A172 (cell line): ENCODE results near the gene TRAF5. TPM values are rescaled to one million over a fixed set of nuclear protein-coding genes. Genes with fewer than 3 reads are reported as not detected.
A peak's percentile ranks its signal among the peaks of the same experiment; 100 is the strongest.

Experiments
- DNase-seq: peaks from one replicate; pipeline ENCODE4 v3.0.0-alpha.2; 2015; ENCODE audit warnings: low spot score
- total RNA-seq: library from RNA; depleted of rRNA; stranded (reverse); fragments of >200 nt; shearing (Covaris generic); gene quantifications from 2 replicates; pipeline ENCODE4 v1.2.3, GENCODE V29; 2014

TRAF5 gene
- total RNA-seq, 1 experiment from 2014 or later = 9.5 TPM

DNA sequence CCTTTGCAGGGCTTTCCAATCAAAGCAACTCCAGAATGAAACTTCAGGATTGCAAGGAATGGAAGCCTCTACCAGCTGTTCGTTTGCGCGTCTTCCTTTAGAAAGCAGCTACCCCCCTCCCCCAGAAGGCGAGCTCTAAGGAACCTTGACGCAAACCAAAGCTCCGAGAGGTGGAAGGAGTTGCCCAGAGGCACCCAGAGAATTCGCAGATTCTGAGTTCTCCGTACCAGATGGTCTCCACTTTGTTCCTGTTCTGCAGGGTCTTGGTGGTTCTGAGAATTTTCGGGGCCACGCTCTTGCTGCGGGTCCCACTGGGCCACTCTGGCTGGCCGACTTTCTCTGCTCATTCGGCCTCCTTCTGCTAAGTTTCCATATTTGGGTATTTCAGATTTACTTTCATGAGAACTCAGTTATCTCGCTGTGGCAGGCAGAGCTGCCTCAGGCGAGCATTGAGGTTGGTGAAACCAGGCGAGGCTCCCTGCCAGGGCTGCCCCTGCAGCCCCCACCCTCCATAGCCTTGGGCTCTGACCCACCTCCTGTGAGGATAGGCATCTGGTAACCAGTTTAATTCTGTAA, 801 bp downstream of the TRAF5 start:
- peak; percentile 31 for DNase-seq

GRCh38 chr1:211328084-211328694, 1.6 kb downstream of the TRAF5 start:
- DNase-seq = no peak

DNA sequence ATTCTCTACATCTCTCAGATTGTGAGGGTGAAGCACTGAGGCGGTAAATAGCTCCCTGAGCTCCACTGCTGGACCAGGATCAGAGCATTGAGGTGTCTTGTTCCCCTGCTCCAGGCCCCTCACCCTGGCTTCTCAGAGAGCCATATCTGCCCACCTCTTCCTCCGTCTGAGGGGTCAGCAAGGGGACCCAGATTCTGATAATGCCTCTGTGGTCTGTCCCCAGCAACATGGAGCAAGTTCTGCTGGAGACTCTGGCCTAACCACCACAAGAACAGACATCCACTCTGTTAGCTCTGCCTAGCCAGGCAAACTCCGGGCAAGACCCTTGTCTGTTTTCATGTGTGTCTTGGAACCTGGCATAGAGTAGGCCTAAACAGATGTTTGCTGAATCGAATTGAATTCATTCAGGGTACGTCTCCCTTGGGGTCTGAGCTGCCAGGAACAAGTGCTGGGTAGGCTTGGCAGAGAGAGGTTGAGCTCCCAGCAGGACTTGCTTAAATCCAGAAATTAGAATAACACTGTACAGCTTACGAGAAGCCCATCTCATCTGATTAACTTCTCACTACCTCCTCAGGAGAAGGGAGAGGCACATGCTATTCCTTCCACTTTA, 2.3 kb downstream of the TRAF5 start:
- no peak for DNase-seq

DNA sequence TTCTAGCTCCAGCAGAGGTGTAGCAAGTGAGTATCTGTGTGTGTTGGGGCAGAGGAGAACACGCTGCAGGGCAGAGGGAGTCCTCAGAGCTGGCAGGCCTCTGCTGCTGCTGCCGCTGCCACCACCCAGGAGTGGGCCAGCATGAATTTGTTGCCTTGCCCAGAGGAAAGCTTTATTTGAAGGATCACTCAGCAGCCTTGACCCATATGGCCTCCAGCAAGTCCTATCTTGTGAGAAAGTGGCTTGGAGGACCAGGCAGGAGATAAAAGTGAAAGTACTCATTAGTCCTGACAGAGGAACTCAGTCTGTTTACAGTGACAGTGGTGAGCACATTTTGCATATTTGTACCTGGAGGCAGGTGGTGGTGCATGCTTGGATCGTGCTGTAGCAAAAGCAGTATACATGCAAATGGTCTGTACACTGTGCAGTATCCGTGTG, 3.1 kb downstream of the TRAF5 start:
- no peak for DNase-seq

GRCh38 chr1:211330282-211330936, 3.8 kb downstream of the TRAF5 start:
- DNase-seq = no peak

DNA sequence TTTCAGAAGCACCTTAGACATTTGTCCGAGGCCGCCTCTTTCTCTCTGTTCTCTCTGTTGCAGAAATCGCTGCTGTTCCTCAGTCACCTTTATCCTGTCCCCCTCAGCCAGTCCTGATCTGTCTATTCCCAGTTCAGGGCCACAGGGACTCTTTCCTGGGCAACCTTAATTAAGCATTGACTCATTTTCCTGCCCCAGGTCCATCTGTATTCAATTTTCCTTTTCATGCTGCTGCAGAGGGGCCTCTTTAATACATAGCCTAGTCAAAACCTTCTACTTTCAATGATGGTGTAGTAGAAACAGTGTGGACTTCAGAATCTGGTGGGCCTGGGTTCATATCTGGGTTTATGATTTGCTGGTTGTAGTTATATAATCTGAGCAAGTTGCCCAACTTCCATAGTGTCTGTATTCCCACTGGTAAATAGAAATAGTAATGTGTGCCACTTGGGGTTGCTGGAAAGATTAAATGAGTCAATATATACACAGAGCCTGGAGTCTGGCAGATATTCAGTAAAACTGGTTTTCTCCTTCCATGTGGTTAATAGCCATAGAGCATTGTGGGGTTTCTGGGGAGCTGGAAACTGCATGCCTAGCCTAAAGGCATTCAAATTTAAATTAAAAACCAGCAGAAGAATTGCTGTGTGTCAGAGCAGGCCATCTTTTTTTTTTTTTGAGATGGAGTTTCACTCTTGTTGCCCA, 4.5 kb downstream of the TRAF5 start:
- DNase-seq = no peak

DNA sequence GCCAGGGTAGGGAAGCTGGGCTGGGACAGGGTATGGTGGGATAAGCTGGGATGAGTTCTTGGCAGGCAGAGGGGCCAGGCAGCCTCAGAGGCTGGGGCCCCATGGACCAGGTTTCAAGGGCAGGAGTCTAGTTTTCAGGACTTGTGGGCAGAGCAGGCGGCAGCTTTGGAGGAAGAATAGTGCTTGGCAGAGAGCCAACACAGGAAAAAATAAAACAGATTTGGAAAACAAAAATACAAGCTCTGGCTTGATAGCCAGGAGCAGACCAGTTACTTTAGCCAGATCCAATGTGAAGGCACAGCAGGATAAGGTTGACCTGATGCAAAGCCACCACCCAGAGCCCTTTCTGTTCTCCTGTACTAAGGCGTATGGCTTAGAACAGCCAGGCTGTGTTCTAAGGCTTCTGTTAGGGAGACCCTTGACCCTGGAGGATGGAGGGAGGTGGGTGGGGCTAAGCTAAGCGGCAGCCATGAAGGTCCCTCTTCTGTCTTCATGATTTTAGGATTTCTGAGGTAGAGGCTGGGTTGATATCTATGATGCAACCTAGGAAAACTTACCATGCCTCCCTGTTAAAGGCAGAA, 5.5 kb downstream of the TRAF5 start:
- no peak for DNase-seq

DNA sequence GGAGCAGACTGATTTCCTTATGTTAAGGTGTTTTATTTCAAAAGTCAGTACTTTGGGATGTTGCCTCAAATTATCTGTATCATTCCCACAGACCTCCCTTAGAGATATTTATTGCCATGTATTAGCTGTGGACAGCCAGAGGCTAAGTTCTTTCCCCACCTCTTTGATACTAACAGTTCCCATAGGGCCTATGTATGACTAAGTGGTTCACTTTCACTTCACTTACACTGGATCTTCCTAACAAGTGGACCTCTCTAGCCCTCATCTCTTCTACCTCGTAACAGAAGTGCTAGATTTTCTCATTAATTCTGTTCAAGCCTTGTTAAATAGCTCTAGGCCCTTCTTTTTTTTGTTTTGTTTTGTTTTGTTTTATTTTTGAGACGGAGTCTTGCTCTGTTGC, 6.2 kb downstream of the TRAF5 start:
- DNase-seq = no peak

DNA sequence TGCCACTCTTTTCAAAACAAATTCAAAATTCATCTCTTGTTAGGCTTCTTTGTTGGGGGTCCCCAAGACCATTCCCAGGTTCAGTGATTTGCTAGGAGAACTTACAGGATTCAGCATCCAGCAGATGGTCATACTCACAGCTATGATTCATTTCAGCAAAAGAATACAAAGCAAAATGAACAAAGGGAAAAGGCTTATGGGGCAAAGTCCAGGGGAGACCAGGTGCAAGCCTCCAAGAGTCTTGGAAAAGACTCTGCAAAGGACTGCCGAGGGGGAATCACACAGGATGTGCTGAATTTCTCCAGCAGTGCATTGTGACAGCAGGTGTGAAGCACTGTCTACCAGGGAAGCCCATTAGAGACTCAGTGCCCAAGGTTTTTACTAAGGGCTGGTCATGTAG, 7.3 kb downstream of the TRAF5 start:
- no peak for DNase-seq

- DNase-seq = no peak
Measured at GRCh38 chr1:211334986-211335385, 8.4 kb downstream of the TRAF5 start.

DNA sequence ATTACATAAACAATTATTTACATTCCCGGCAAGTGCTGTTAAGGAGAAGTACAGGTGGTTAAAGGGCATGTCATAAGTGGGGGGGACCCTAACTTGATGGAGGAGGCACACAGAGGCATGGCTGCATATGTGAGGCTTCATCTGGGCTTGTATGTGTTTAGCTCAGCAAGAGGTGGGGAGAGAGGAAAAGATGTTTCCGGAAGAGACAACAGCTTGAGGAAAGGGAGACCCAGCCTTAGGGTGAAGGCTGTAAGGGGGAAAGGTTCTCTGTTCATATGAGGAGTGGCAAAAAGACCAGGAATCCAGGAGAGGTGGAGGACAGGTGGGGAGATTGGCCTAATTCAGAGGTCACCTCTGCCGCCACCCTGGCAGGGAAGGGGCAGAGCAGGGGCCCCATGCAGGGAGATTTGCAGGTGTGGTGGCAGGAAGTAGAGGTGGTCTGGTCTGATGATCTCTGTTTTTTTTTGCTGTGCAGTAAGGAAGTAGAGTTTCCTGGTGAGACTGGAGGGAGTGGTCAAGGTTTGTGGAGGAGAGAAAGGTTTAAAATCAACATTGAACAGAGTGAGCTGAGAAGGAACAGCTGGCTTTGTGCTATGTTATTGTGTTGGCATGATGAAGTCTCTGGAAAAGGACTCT, 9.0 kb downstream of the TRAF5 start:
- DNase-seq = no peak

GRCh38 chr1:211336161-211336560, 9.5 kb downstream of the TRAF5 start:
- no peak for DNase-seq

- DNase-seq = no peak
Measured at GRCh38 chr1:211336775-211337174, 10.1 kb downstream of the TRAF5 start.

- no peak for DNase-seq
Measured at GRCh38 chr1:211337430-211338223, 11.0 kb downstream of the TRAF5 start.

DNA sequence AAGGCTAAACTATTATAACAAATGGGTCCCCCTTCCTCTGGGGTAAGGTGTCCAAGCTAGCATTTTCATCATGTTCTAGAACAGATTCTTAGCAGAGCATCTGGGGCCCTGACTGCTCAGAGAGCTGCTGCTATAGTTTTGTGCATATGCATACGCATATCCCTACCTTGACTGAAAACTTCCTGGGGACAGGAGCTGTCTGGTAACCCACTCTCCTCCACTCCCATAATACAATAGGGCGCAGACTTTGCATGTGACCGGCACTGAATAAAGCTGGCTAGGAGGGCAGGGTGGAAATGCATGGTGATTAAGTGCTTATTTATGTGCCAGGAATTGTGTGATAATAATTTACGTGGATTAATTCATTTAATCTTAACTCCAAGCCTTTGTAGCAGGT, 11.6 kb downstream of the TRAF5 start:
- no peak for DNase-seq

GRCh38 chr1:211339631-211340041, 13.0 kb downstream of the TRAF5 start:
- DNase-seq = no peak

GRCh38 chr1:211340622-211341507, 14.2 kb downstream of the TRAF5 start:
- no peak for DNase-seq

DNA sequence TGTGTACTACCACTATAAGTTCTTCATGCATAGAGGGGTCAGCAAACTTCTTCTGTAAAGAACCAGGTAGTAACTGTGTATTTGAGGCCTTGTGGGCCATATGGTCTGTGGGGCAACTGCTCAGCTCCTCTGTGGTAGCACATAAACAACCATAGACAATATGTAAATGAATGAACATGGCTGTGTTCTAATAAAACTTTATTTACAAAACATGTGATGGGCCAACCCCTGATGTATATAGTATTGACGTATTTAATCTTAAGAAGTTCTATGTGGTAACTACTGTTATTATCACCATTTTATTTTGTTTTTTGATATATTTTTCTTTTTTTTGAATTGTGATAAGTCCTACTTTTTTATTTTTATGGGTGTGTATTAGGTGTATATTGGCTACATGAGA, 15.4 kb downstream of the TRAF5 start:
- no peak for DNase-seq

GRCh38 chr1:211343607-211344006, 17.0 kb downstream of the TRAF5 start:
- DNase-seq = no peak

GRCh38 chr1:211344152-211344618, 17.6 kb downstream of the TRAF5 start:
- DNase-seq = no peak
